Measurements from ENCODE around the gene MTF2. TPM values are rescaled to one million over a fixed set of nuclear protein-coding genes. Genes with fewer than 3 reads are reported as not detected.
"Not testable (repeated sequence)": the region's sequence is repeated elsewhere in the genome, so short reads cannot be mapped to it uniquely, and the experiment has no call there.

Gene MTF2
- total RNA-seq, 1 experiment from 2014 or later = 23.6 TPM

- DNase-seq (ENCODE audit: low read depth) = no peak
These were observed 61.0 kb downstream of the MTF2 start for GRCh38 chr1:93140106-93140505.

GRCh38 chr1:93142161-93142560 lies 63.1 kb downstream of the MTF2 start:
- no peak for DNase-seq (ENCODE audit: low read depth)

- no peak for DNase-seq (ENCODE audit: low read depth)
These were observed 64.1 kb downstream of the MTF2 start for GRCh38 chr1:93143136-93143535.

- no peak for DNase-seq (ENCODE audit: low read depth)
These were observed 64.7 kb downstream of the MTF2 start for GRCh38 chr1:93143769-93144168.

- DNase-seq (ENCODE audit: low read depth) = no peak
These were observed 68.9 kb downstream of the MTF2 start for GRCh38 chr1:93148001-93148400.

- no peak for DNase-seq (ENCODE audit: low read depth)
These were observed 71.6 kb downstream of the MTF2 start for GRCh38 chr1:93150729-93151128.

- DNase-seq (ENCODE audit: low read depth) = no peak
These were observed 72.4 kb downstream of the MTF2 start for GRCh38 chr1:93151474-93151873.

- no peak for DNase-seq (ENCODE audit: low read depth)
These were observed 73.8 kb downstream of the MTF2 start for GRCh38 chr1:93152835-93153234.

- DNase-seq (ENCODE audit: low read depth) = no peak
These were observed 75.8 kb downstream of the MTF2 start for GRCh38 chr1:93154898-93155297.

GRCh38 chr1:93155335-93155734 lies 76.3 kb downstream of the MTF2 start:
- peak; percentile 24 for DNase-seq (ENCODE audit: low read depth)

- DNase-seq (ENCODE audit: low read depth) = no peak
These were observed 80.3 kb downstream of the MTF2 start for GRCh38 chr1:93159337-93159736.

- DNase-seq (ENCODE audit: low read depth) = not testable (repeated sequence)
These were observed 84.2 kb downstream of the MTF2 start for GRCh38 chr1:93163314-93163713.

GRCh38 chr1:93164816-93165215 lies 85.7 kb downstream of the MTF2 start:
- no peak for DNase-seq (ENCODE audit: low read depth)

- DNase-seq (ENCODE audit: low read depth) = not testable (repeated sequence)
These were observed 86.8 kb downstream of the MTF2 start for GRCh38 chr1:93165895-93166294.

- DNase-seq (ENCODE audit: low read depth) = no peak
These were observed 87.9 kb downstream of the MTF2 start for GRCh38 chr1:93167006-93167405.

- not testable (repeated sequence) for DNase-seq (ENCODE audit: low read depth)
These were observed 91.1 kb downstream of the MTF2 start for GRCh38 chr1:93170141-93170678.

GRCh38 chr1:93171549-93172034 lies 92.5 kb downstream of the MTF2 start:
- peak; percentile 23 for DNase-seq (ENCODE audit: low read depth)

- no peak for DNase-seq (ENCODE audit: low read depth)
These were observed 93.7 kb downstream of the MTF2 start for GRCh38 chr1:93172778-93173177.

- DNase-seq (ENCODE audit: low read depth) = not testable (repeated sequence)
These were observed 95.6 kb downstream of the MTF2 start for GRCh38 chr1:93174638-93175037.

- DNase-seq (ENCODE audit: low read depth) = peak; percentile 62
These were observed 98.9 kb downstream of the MTF2 start for GRCh38 chr1:93177991-93178390.

- peak; percentile 36 for DNase-seq (ENCODE audit: low read depth)
These were observed 99.3 kb downstream of the MTF2 start for GRCh38 chr1:93178418-93178817.

GRCh38 chr1:93179886-93180722 lies 101.0 kb downstream of the MTF2 start, which contains the start of gene TMED5:
TMED5 (minus strand) TSS chr1:93180413; CDS start chr1:93180242, 171 bp downstream.
- peak; percentile 99 for DNase-seq (ENCODE audit: low read depth)

All from M059J (cell line).